Gastroesophageal sphincter (tissue), 3 donors: ENCODE measurements around the gene TNFSF11.
"Not testable (repeated sequence)": the region's sequence is repeated elsewhere in the genome, so short reads cannot be mapped to it uniquely, and the experiment has no call there.

Experiments
- CTCF ChIP-seq, 4 experiments: fragments of 200-600 bp in 2 of 4; fragments of 450-650 bp in 2 of 4; sonication (generic) in 1 of 4; IDR thresholded peaks; one replicate each; pipeline ENCODE4 v1.5.1; 2017 to 2019; ENCODE audit warnings: antibody characterized with exemption in 4 of 4, mild to moderate bottlenecking in 2 of 4, moderate library complexity in 2 of 4
- EP300 ChIP-seq: sonication (generic); formaldehyde crosslinking; IDR thresholded peaks from one replicate; pipeline ENCODE4 v1.6.1; 2017; ENCODE audit warnings: antibody characterized with exemption, mild to moderate bottlenecking
- POLR2A ChIP-seq, 2 donors: fragments of 450-650 bp; IDR thresholded peaks; one replicate each; pipeline ENCODE4 v1.6.1; 2017; ENCODE audit warnings: antibody characterized with exemption in 2 of 2, mild to moderate bottlenecking in 2 of 2, moderate library complexity in 1 of 2
- POLR2AphosphoS5 ChIP-seq: sonication (generic); formaldehyde crosslinking; IDR thresholded peaks from one replicate; pipeline ENCODE4 v1.6.1; 2017; ENCODE audit warnings: antibody characterized with exemption

- TF ChIP-seq EP300; CTCF (IDR thresholded peaks at IDR 0.05); POLR2A (IDR thresholded peaks at IDR 0.05); POLR2AphosphoS5: not testable (repeated sequence)
Observed at GRCh38 chr13:42560320-42560719, 13.6 kb upstream of the TNFSF11 start.
